Measurements from ENCODE around the gene MPZL1.
"Not testable (repeated sequence)": the region's sequence is repeated elsewhere in the genome, so short reads cannot be mapped to it uniquely, and the experiment has no call there.

Gene MPZL1

GRCh38 chr1:167781558-167781957 lies 59.8 kb downstream of the MPZL1 start:
- DNase-seq (ENCODE audit: low spot score) = no peak

GRCh38 chr1:167782946-167783345 lies 61.2 kb downstream of the MPZL1 start:
- no peak for DNase-seq (ENCODE audit: low spot score)

DNA sequence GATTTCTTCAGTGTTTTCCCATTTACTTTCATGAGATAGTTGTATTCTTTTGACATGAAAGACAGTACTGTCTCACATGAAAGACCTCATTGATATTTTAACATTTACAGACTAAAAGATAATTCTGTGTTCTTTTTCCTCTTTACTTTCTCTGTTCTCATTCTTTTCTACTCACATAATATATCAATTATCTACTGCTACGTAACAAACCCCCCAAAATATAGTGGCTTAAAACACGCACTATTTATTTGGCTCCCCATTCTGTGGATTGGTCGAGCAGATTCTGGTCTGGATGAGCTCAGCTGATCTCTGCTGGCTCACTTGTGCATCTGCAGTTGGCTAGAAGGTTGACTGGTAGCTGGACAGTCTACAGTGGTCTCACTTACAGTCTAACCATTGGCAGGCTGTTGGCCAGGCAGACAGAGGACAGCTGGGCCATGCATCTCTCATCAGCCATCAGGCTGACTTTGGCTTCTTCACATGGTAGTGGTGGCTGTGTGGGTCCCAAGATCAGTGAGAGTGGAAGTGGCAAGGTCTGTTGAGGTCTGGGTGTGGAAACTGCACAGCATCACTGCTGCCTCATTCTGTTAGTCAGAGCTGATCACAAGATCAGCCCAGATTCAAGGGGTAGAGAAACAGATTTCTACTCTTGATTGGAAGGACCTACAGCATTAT lies 63.2 kb downstream of the MPZL1 start:
- DNase-seq (ENCODE audit: low spot score) = no peak

DNA sequence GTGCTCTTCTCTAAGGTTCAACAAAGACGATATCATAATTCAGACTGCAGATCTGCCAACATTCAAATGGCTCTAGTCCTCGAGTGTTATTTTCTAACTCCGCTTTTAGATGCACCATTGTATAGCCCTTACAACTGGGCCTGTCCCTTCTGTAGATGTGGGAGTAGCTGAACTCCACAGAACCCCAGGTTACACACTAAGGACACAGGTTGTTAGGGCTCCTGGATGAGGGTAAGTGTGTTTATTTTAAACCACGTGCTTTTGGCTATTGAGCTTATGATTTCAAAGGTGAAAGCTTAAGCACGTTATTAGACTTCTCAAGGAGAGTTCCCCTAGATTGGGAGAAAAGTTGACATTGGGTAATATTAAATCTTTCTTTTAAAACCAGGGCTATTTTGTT lies 64.7 kb downstream of the MPZL1 start:
- no peak for DNase-seq (ENCODE audit: low spot score)

GRCh38 chr1:167789501-167789900 lies 67.7 kb downstream of the MPZL1 start:
- no peak for DNase-seq (ENCODE audit: low spot score)

DNA sequence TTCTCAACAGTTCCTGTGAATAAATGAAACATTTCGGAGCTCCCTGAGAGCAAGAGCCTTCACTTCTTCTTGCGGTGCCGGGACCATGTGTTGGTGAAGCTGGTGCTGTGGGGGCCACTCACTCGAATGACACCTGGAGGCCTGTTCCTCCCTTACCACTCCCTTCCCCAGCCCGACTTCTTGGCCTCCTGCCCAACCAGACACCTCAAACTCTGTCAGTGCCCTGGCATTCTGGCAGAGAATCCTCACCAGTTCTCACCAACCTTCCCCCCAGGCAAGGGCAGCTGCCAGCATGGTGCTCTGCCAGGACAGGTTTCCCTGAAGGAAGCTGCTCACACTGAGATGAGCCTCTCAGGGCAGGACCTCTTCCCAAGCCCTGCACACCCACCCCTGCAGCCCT lies 68.3 kb downstream of the MPZL1 start:
- no peak for DNase-seq (ENCODE audit: low spot score)

DNA sequence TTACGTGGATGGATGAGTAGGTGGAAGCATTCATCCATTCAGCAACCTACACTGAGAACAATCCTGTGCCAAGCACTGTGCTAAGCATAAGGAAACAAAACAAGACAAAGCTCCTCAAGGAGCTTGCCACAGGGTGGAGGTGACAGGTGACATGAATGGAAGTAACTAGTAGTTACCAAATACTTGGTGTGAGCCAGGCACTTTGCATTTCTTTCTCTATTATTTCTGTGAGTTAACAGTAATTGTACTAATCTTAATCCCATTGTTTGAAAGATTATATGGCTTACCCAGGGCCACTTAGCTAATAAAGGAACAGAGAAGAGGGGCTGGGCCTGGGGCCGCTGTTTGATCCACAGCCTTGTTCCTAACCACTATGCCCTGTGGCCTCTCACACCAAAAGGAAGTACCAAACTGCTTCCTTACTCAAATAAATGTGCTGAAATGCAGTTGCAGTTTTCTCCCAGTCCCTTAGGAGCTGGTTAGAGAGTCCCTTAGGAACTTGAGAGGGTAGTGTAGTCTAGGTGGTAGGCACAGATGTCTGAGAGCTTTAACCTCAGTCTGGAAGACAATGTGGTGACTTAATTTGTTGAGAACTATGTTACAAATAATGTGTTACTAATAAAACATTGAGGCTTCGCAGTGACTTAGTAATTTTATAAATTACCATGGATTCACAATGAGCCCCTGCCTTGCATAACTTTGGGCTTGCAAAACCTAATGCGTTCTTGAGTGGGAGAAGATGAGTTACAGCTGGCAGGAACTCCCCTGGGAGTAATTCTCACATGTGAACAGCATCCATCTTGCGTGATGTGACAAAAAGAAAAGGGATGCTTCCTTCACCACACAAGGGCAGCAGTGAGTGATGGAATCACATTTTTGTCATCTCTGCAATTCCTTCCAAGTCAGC lies 69.8 kb downstream of the MPZL1 start:
- DNase-seq (ENCODE audit: low spot score) = peak; percentile 83

- no peak for DNase-seq (ENCODE audit: low spot score)
Measured at GRCh38 chr1:167792188-167792565, 70.4 kb downstream of the MPZL1 start.

DNA sequence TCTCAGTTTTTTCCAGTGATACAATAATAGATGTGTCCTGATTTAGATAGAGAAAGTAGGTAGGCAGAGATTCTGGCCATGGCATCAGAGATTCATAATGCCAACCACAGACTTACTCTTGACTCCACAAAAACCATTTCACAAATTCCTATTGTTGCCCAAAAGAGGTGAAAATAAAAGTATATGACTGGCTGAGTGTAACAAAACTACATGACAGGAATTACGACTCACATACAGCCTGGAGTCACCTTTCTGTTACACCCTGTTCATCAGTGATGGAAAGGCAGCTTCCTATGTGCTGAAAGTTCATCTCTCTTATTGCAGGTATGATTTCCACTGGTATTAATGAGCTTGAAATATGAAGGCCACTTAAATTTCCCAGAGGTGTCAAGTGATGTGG lies 72.3 kb downstream of the MPZL1 start:
- DNase-seq (ENCODE audit: low spot score) = no peak

DNA sequence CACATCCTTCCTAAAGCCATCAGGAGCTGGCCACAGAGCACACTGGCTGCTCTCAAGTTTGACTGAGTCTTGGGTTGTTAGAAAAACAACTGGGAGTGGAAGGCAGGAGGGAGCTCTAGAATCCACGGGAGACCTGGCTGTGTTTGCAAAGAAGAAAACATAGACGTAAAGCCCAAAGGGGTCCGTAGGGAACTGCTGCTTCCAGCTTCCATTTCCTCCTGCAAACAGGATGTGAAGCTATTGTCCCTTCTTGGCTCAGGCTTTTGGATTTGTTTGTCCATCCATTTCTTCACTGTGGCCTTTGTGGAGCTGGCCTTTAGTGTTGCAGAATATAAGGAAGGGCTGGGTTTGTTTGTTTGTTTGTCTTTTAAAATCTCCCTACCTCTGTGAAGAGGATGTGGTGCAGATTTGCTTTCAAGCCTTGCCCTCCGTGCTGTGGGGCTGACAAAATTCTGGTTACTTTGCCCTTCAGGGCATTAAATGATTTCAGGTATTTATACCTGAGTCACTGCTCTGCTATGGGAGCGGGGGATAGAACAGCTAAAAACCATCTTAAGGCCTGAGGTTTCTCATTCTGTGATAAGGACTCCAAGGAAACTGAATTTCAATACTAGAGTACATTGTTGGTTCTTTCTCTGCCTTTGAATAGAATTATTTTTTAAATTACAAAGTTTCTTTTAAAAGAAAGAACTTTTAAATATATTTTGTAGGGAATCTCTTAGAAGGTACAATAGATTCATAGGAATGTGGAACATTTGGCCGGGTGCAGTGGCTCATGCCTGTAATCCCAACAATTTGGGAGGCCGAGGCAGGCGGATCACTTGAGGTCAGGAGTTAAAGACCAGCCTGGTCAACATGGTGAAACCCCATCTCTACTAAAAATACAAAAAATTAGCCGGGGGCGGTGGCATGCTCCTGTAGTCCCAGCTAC lies 74.3 kb downstream of the MPZL1 start:
- no peak for DNase-seq (ENCODE audit: low spot score)

- DNase-seq (ENCODE audit: low spot score) = peak; percentile 92
Measured at GRCh38 chr1:167797015-167797414, 75.2 kb downstream of the MPZL1 start.

- no peak for DNase-seq (ENCODE audit: low spot score)
Measured at GRCh38 chr1:167798952-167799351, 77.2 kb downstream of the MPZL1 start.

GRCh38 chr1:167799747-167800146 lies 78.0 kb downstream of the MPZL1 start:
- DNase-seq (ENCODE audit: low spot score) = no peak

GRCh38 chr1:167800251-167800650 lies 78.5 kb downstream of the MPZL1 start:
- no peak for DNase-seq (ENCODE audit: low spot score)

DNA sequence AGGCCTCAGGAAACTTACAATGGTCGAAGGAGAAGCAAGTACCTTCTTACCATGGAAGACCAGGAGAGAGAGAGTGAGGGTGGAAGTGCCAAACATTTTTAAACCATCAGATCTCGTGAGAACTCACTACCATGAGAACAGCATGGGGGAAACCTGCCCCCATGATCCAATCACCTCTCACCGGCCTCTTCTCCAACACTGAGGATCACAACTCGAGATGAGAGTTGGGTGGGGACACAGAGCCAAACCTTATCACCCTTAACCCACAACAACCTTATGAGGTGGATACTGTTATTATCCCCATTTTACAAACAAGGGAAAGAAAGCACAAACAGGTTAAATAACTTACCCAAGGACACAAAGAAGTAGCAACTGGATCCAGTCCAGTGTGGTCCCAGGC lies 80.5 kb downstream of the MPZL1 start:
- DNase-seq (ENCODE audit: low spot score) = no peak

DNA sequence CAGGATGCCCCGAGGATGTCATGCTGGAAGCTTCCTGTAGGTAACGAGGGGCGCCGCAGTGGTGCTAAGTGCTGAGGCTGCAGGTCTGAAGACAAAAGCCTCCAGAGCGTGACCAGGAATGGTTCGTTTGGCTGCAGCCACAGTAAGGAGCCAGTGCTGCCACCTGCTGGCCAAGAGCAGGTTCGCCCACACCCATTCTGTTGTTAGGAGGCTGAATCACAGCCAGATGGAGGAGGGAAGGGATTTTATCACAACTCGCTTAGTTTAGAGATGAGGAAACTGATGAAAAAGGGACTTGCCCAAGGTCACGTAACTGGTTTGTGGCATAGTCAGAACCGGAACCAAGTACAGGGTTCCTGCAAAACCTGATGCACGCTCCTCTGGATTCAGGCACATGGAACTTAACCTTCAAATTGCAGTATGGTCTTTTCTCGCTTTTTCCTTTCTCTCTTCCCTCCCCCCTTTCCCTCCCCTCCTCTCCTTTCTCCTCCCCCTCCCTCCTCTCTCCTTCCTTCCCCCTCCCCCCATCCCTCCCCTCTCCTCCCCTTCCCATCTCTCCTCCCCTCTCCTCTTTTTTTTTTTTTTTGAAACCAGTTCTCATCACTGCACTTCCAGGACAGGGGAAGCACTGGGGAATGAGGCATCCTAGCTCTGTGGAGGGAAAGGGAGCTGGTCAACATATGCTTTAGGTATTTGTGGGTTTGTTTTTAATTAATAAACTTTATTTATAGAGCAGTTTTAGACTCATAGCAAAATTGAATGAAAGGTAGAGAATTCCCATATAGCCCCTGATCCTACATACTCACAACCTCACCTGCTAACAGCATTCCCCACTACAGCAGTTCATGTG lies 81.8 kb downstream of the MPZL1 start:
- peak; percentile 93 for DNase-seq (ENCODE audit: low spot score)

DNA sequence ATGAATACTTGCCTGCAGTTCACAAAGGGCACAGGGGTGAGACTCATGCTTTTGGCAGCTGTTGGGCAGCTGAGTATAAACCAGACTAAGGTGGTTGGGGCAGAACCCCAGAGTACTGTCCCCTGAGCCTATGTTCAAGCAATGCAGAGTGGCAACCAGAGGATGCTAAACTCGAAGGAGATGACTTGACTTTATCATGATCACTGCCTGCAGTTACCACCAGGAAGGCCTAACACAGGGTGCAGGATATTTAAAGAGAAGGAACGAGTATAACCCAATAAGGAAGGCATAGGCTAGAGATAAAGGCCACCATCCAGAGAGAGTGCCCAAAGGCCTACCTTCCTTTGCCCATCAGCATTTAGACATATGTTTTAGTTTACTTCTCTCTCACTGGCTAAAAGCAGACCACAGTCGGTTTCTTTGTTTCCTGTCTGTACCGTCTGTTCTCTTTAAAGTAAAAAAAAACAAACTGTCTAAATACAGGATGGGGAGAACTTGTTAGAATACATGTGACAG lies 83.3 kb downstream of the MPZL1 start:
- no peak for DNase-seq (ENCODE audit: low spot score)

- not testable (repeated sequence) for DNase-seq (ENCODE audit: low spot score)
Measured at GRCh38 chr1:167806235-167806634, 84.5 kb downstream of the MPZL1 start.

GRCh38 chr1:167806676-167807075 lies 84.9 kb downstream of the MPZL1 start:
- not testable (repeated sequence) for DNase-seq (ENCODE audit: low spot score)

DNA sequence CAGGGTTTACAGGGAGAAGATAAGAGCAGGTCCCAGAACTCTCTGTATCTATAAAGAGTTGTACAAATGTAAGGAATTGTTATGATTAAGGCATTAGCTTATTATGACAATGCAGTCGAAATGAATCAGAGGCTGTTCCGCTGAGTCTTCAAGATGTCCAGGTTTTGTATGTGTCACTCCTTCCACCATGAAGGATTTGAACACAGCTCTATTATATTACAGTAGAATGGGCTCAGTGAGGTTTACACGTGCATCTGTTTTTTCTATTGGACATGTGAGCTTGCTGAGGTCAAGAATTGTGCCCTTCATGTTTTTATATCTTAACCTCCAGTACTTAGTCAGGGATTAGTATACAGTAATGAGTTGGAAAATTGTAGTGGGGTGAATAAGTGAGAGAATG lies 86.3 kb downstream of the MPZL1 start:
- no peak for DNase-seq (ENCODE audit: low spot score)

- peak; percentile 26 for DNase-seq (ENCODE audit: low spot score)
Measured at GRCh38 chr1:167808690-167809089, 86.9 kb downstream of the MPZL1 start.
